ENCODE results near the gene BBIP1.
A peak's percentile ranks its signal among the peaks of the same experiment; 100 is the strongest.
"Not testable (repeated sequence)": the region's sequence is repeated elsewhere in the genome, so short reads cannot be mapped to it uniquely, and the experiment has no call there.

The BBIP1 gene

DNA sequence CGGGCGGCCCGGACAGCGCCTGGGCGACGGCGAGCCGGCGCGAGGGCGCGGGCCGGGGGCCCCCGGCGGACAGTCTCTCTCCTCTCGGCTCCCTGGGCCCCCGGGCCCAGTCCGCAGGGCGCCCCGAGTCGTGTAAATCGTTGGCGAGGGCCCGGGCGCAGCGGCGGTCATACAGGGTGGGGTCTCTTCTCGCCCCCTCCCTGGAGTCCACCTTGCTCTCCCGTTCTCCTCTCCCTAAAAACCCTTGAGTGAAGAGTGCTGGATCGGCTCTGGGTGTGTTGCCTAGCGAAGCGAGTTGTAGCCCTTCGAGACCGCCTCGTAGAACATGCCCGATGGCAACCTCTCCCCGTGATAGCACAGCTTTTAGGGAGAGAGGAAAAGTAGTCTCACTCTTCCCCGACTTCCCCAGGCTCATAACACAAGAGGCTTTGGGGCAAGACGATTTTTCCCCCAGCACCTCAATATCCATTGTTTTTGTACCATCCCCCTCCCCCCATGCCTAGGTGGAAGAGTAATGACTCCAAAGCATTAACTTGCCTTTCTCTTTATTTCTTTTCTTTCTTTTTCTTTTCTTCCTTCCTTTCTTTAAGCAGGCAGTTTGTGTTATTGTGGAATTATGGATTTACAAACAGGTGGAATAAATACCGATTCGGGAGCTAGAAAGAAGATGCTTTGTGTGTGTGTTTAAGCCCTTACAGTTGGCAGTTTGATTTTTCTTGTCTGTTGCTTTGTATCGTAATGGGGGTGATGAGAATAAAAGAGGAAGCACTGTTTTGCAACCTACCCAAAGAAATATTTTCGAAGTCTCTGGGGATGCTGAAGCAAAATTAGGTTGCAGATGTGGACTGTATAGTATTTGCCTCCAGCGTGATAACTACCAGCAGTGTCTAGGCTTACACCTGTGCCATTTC, 1.2 kb upstream of the BBIP1 start:
- DNase-seq = peak; percentile 34

DNA sequence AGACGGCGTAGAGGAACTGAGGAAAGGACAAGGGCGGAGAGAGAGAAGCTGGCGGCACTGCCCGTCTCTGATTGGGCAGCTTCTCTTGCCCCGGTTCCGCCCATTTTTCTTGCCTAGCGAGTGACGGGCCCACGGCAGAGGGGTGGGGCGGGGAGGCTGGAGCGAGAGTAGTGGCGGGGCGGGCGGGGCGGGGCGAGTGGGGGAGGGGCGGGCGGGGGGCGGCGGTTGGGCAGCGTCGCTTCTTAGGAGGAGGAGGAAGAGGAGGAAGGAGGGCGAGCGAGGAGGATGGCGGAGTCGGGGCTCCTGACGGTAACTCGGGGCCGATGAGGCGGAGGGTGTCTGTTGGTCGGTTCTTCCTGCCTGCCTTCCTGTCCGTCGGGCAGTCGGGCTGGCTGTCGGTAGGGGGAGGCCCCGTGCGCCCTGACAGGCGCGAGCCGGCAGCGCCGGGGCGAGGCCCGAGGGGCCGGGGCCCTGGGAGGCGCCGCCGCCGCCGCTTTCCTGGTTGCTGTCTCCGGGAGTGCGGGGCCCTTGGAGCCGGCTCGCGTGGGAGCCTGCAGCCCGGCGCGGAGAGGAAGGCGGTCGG, 460 bp upstream of the BBIP1 start, which contains the start of gene SHOC2:
Gene SHOC2, plus strand, starts transcription at position 256 of the 583 bp plus-strand sequence. CDS start 44,755 bp downstream, outside the sequence.
- DNase-seq = peak; percentile 9

DNA sequence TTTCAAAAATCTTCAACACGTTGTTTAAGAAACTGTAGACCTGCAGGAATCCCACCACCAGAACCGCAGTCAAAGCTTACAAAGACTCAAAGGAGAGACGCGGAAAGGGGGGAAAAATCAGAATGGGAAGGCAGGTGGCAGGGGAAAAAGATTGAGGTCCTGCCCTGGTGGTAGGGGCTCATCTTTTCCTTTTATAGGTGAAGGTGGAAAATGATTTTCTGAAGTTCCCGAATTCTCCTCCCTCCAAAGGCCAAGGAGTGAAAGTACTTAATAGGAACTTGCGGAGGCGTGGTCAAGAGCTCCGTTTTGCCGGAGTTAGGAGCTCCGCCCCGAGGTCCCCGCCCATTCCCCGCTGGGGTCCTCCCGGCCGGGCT, 724 bp downstream of the BBIP1 start:
- peak; percentile 55 for DNase-seq

DNA sequence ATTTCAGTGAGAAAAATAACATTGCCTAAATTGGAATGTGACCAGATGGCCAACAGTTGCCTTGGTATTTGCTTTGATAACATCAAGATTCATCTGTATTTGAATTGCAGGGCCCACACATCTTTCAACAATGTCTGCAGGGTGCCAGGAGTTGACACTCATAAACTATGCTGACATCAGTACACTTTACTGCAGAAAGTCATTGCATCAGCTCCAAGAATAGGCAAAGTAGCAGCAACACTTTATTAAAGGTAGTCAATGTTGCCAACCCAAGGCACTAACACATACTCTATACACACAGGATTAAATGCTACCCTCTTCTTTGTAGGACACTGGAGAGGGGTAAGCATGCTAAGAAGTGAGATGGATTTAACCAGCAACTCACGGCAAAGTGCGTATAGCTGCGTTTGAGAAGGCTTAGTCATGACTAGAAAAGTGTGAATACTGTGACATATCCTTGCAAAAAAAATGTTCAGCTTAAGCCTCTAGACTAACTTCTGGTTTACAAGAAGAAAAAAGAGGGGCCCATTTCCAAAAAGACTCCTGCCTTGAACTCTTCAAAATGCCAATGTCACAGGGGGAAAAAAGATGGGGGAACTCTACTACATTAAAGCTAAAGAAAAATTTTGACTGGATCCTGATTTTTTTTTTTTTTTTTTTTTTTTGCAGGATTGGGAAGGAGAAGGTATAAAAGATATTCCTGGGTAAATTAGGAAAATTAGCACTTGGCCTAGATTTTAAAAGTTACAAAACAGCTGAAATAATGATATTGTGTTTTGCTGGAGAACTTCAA, 2.2 kb downstream of the BBIP1 start:
- no peak for DNase-seq

DNA sequence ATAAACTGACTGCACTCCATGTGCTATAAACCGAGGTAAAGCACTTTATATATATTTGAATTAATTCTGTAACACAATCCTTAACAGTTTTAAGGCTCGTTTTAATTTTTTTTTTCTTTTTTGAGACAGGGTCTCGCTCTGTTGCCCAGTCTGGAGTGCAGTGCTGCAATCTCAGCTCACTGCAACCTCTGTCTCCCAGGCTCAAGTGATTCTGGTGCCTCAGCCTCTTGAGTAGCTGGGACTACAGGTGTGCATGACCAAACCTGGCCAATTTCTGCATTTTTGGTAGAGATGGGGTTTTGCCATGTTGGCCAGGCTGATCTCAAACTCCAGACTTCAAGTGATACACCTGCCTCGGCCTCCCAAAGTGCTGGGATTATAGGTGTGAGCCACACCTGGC, 3.4 kb downstream of the BBIP1 start:
- not testable (repeated sequence) for DNase-seq

GRCh38 chr10:110915035-110915434, 3.9 kb downstream of the BBIP1 start:
- DNase-seq = no peak

- DNase-seq = no peak
Observed at GRCh38 chr10:110914431-110914830, 4.5 kb downstream of the BBIP1 start.

DNA sequence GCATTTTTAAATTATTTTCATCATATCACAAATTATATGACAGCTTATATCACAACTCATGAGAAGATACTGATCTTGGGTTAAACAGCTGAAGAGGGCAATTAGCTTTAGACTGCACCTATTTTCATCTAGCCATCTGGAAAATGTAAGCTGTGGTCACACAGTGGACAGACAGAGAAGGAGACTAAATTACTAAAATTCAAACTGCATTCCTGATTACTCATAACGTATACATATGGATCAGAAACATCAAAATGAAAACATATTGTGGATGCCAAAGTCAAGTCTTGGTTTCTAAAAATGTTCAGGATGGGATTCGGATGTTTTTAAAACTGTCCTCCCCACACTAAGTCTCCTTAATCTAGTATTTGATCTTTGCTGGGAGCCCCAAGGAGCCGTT, 6.6 kb downstream of the BBIP1 start:
- DNase-seq = no peak

DNA sequence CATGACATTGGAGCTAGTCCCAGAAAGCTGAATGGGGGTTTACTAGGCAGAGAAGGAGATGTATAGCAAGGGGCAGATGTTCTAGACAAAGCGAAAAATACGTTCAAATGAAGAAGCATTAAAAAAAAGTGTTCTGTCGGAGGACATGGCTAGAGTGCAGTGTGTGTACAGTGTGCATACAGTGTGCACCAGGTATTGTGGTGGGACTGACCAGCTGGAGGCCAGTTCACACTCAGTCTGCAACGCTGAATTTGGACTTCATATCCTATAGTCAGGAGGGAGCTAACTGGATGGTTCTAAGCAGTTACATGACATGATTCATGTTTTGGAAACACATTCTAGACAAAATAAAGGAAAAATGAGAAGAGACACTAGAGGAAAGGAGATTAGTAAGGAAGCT, 8.8 kb downstream of the BBIP1 start:
- no peak for DNase-seq

DNA sequence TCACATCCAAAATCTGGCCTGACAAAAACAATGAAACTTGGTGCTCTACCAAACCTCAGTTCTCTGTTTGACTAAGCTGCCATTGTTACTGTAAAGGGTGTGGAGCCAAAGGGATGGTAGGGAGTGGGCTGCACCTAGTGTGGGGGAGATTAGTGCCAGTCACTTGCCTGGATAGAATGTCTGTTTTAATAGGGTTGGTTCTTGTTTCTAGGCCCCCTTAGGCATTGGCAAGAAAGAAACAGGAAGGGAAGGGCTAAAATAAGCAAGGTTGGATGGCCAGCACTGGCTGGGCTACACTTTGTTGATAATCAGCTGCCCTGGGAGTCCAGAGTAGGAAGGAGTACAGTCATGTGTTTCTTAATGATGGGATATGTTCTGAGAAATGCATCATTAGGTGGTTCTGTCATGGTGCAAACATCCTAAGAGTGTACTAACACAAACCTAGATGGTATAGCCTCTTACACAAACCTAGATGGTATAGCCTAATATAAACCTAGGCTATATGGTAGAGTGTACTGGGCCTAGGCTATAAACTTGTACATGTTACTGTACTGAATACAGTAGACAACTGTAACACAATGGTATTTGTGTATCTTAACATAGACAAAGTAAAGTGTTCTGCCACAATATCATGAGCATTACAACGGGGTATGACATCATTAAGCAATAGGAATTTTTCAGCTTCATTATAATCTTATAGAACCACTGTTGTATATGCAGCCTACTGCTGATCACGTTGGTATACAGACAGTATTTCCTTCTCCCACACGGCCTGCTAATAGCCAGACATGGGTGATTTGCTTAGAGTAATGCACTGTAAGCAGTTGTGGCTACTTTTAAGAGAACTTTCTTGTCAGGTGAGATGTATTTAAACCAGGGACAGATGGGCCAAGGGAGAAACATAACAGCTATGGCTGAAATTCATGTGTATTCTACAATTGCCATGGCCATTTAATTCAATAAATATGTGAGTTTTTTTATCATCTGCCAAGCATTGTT, 15.4 kb downstream of the BBIP1 start:
- no peak for DNase-seq

DNA sequence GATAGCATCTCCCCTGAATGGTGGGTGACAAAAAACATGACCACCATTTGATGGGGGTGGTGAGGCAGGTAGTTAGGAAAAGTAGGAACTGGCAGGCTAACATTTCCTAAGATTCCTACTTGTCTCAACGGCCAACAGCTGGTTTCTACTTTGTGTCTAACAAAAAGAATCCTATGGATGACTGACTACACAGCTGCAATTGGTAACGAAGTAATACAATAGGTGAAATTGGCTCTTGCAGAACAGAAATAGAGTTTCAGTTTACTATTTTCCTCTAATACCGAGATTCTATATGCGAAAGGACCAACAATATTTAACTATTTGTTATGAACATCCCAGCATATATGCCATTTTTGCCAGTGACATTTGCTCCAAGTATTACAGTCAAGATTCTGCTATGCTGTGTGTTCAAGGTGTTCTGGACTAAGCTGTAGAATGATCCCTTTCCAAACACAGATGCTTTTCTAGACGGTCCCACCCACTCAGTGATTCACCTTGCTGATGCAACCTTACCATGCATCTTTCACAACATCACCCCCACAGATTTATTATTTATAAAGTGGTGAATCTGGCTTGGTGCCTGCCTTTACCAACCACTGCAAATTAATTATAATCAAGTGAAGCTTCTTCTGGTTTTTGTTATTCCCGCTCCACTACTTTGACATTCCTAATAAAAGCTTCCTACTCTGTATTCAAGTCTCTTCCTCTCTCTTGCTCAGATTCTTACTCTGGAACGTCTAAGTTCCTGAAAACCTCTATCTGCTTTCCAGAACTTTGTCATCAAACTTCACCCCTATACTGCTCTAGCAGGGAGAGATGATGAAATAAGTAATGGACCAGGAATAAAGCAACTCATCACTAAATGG, 16.8 kb downstream of the BBIP1 start:
- no peak for DNase-seq

- DNase-seq = no peak
Observed at GRCh38 chr10:110900983-110901382, 18.0 kb downstream of the BBIP1 start.

GRCh38 chr10:110898391-110898790, 20.6 kb downstream of the BBIP1 start:
- DNase-seq = no peak

DNA sequence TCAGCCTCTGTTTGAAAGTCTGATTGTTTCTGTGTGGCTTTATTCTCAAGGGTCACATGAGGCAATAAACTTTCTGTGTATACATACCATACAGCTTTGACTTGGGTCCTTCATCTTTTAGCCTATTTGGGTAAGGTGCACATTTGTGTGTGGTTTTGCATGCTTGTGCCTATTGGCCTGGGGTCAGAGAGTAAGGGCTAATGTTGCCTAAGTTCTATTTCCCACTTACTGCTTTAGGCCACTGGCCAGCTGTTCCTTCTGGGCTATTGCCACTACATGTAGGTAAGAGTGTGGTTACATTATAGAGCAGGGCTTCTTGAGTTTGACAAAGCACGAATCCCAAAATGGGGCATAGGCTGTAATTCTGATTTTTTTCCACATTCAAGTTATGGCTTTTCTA, 21.8 kb downstream of the BBIP1 start:
- no peak for DNase-seq

- peak; percentile 0 for DNase-seq
Observed at GRCh38 chr10:110893559-110894179, 25.3 kb downstream of the BBIP1 start.

DNA sequence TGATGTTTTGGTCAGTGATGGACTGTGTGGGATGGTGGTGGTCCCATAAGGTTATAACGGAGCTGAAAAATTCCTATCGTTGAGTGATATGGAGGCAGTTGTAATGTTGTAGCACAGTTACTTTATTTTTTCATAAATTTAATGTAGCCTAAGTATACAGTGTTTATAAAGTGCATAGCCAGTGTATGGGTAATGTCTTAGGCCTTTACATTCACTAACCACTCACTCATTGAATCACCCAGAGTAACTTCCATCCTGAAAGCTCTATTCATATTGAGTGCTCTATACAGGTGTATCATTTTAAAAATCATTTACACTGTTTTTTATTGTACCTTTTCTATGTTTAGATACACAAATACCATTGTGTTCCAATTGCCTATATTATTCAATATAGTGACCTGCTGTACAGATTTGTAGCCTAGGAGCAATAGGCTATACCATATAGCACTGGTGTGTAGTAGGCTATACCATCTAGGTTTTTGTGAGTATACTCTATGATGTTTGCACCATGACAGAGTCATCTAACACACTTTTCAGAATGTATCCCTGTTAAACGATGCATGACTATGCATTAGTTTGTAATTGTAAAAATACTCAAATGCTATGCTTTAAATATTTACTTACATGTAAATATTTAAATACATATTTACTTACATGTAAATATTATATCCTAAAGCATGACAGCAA, 26.2 kb downstream of the BBIP1 start:
- no peak for DNase-seq

DNA sequence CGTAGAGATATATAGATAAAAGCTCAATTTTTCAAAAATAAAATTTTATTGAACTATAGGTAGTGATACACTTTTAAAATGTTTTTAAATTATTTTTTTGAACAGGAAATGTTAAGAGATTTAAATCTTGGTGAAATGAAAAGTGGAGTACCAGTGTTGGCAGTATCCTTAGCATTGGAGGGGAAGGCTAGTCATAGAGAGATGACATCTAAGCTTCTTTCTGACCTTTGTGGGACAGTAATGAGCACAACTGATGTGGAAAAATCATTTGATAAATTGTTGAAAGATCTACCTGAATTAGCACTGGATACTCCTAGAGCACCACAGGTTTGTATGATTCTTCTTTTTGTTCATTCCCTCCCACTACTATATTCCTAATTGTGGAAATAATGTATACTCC, 31.4 kb downstream of the BBIP1 start:
- DNase-seq = no peak

- no peak for DNase-seq
Observed at GRCh38 chr10:110885932-110886674, 32.9 kb downstream of the BBIP1 start.

GRCh38 chr10:110883924-110884323, 35.1 kb downstream of the BBIP1 start:
- DNase-seq = no peak
